ENCODE data around the gene MAST3.

DNA sequence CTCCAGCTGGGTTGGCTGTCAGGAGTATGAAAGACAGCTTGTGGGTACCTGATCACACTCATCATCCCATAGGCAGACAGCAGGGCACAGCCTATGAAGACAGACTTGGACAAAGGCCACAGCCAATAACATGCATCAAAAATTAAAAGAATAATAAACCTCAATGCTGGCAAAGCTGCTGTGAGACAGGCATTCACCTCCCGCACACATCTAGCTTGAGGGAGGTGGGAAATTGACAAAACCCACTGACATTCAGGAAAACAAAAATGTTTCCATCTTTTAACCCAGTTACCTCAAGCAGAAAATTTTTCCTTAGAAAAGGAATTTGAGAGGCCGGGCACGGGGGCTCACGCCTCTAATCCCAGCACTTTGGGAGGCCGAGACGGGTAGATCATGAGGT lies 25.2 kb upstream of the MAST3 start:
- TF ChIP-seq POLR2A (IDR thresholded peaks at IDR 0.05), result no peak
- TF ChIP-seq, protein P1, sequence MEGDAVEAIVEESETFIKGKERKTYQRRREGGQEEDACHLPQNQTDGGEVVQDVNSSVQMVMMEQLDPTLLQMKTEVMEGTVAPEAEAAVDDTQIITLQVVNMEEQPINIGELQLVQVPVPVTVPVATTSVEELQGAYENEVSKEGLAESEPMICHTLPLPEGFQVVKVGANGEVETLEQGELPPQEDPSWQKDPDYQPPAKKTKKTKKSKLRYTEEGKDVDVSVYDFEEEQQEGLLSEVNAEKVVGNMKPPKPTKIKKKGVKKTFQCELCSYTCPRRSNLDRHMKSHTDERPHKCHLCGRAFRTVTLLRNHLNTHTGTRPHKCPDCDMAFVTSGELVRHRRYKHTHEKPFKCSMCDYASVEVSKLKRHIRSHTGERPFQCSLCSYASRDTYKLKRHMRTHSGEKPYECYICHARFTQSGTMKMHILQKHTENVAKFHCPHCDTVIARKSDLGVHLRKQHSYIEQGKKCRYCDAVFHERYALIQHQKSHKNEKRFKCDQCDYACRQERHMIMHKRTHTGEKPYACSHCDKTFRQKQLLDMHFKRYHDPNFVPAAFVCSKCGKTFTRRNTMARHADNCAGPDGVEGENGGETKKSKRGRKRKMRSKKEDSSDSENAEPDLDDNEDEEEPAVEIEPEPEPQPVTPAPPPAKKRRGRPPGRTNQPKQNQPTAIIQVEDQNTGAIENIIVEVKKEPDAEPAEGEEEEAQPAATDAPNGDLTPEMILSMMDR (IDR thresholded peaks at IDR 0.05), result no peak
